Endothelial cell of umbilical vein (primary cell): ENCODE data around the gene RFX2. TPM values are rescaled to one million over a fixed set of nuclear protein-coding genes. Genes with fewer than 3 reads are reported as not detected.

Experiments
- BruUV-seq: library from RNA; stranded (reverse); fragments of 400-500 nt; replicated peaks from 2 replicates; lab custom pipeline; 2021; lab: Mats Ljungman, UMichigan
- CTCF ChIA-PET: fragments of 300-600, 350-600 bp; sonication (Branson Sonifier 250); formaldehyde crosslinking; loops from one replicate; lab custom pipeline; 2021; ENCODE audit warnings: antibody characterized with exemption, inconsistent platforms; lab: Charles Lee
- POLR2A ChIA-PET: fragments of 300-600, 350-600 bp; sonication (Branson Sonifier 250); formaldehyde crosslinking; loops from one replicate; lab custom pipeline; 2021; ENCODE audit warnings: antibody characterized with exemption, inconsistent platforms; lab: Charles Lee
- DNase-seq: peaks from one replicate; pipeline ENCODE4 v3.0.0-alpha.2; 2011; ENCODE audit warnings: low read depth, low spot score
- FAIRE-seq: peaks from 2 replicates; lab custom pipeline; 2011; peaks lifted over from hg19 to GRCh38; lab: Jason Lieb, UNC
- H2AFZ ChIP-seq: 2 replicates; pipeline ENCODE4 v1.6.0; 2012; ENCODE audit warnings: low read depth, low read length, control low read depth, inconsistent platforms
- H3K27ac ChIP-seq: 2 replicates; pipeline ENCODE4 v1.5.1; 2011; ENCODE audit warnings: low read depth, mild to moderate bottlenecking, control low read depth, low read length, moderate library complexity; ENCODE audit not compliant: insufficient read depth
- H3K27me3 ChIP-seq, 2 experiments: 2 replicates each; pipeline versions ENCODE4 v1.6.0 to v1.6.1; 2011; ENCODE audit warnings: low read length in 2 of 2, mixed read lengths in 1 of 2; ENCODE audit not compliant: control insufficient read depth in 2 of 2, insufficient read depth in 2 of 2
- H3K36me3 ChIP-seq, 2 experiments: 2 replicates in 1 of 2; 3 replicates in 1 of 2; pipeline ENCODE4 v1.5.1; 2011; ENCODE audit warnings: low read length in 2 of 2, mild to moderate bottlenecking in 1 of 2, moderate library complexity in 1 of 2; ENCODE audit not compliant: control insufficient read depth in 2 of 2, insufficient read depth in 2 of 2; ENCODE audit errors: extremely low read depth in 1 of 2
- H3K4me1 ChIP-seq: 3 replicates; pipeline ENCODE4 v1.5.1; 2011; ENCODE audit warnings: mild to moderate bottlenecking, low read length; ENCODE audit not compliant: control insufficient read depth, insufficient read depth; ENCODE audit errors: extremely low read depth
- H3K4me2 ChIP-seq: 2 replicates; pipeline ENCODE4 v1.6.1; 2011; ENCODE audit warnings: low read length, control low read depth, mixed read lengths; ENCODE audit not compliant: insufficient read depth
- H3K4me3 ChIP-seq, 3 experiments: fragments of 200-600 bp in 1 of 3; sonication (generic), shearing (Covaris generic) in 1 of 3; replicated peaks in 1 of 3; 2 replicates each; pipeline ENCODE4 v1.5.1; 2011 to 2016; ENCODE audit warnings: control low read depth in 3 of 3, low read length in 3 of 3, mild to moderate bottlenecking in 2 of 3, inconsistent platforms in 1 of 3, low read depth in 1 of 3, moderate library complexity in 1 of 3; ENCODE audit not compliant: insufficient read depth in 1 of 3
- H3K79me2 ChIP-seq: 2 replicates; pipeline ENCODE4 v1.6.0; 2012; ENCODE audit warnings: low read length, inconsistent platforms; ENCODE audit not compliant: control insufficient read depth, insufficient read depth
- H3K9ac ChIP-seq: replicated peaks from 2 replicates; pipeline ENCODE3; 2011; ENCODE audit warnings: low read length, control low read depth; ENCODE audit not compliant: insufficient read depth; ENCODE audit errors: extremely low read depth
- H3K9me1 ChIP-seq: replicated peaks from 3 replicates; pipeline ENCODE4 v1.6.0; 2011; ENCODE audit warnings: mild to moderate bottlenecking, low read length; ENCODE audit not compliant: control insufficient read depth, insufficient read depth; ENCODE audit errors: extremely low read depth
- H3K9me3 ChIP-seq: replicated peaks from 2 replicates; pipeline ENCODE4 v1.5.1; 2012; ENCODE audit warnings: low read length, inconsistent platforms; ENCODE audit not compliant: control insufficient read depth, insufficient read depth
- H4K20me1 ChIP-seq: replicated peaks from 2 replicates; pipeline ENCODE3; 2011; ENCODE audit warnings: mild to moderate bottlenecking, low read length; ENCODE audit not compliant: control insufficient read depth, insufficient read depth; ENCODE audit errors: extremely low read depth
- CTCF ChIP-seq, 2 donors: IDR thresholded peaks; 1 replicate in 1 of 2; 2 replicates in 1 of 2; pipeline ENCODE4 v1.5.1; 2011; ENCODE audit warnings: low read length in 2 of 2, mild to moderate bottlenecking in 2 of 2, moderate library complexity in 2 of 2, control low read depth in 1 of 2, inconsistent platforms in 1 of 2, low read depth in 1 of 2; ENCODE audit not compliant: insufficient read depth in 1 of 2; ENCODE audit errors: extremely low read depth in 1 of 2
- EZH2 ChIP-seq: IDR thresholded peaks from 2 replicates; pipeline ENCODE4 v1.6.1; 2012; ENCODE audit warnings: borderline replicate concordance, low read depth, mild to moderate bottlenecking, moderate library complexity, low read length, inconsistent platforms; ENCODE audit not compliant: severe bottlenecking
- FOS ChIP-seq: IDR thresholded peaks from 2 replicates; pipeline ENCODE4 v1.6.1; 2011; ENCODE audit warnings: mild to moderate bottlenecking, low read length, moderate library complexity, borderline replicate concordance; ENCODE audit not compliant: insufficient read depth
- GATA2 ChIP-seq: IDR thresholded peaks from 2 replicates; pipeline ENCODE4 v1.7.0; 2011; ENCODE audit warnings: low read depth, mild to moderate bottlenecking, moderate library complexity, mixed read lengths, low read length; ENCODE audit not compliant: insufficient read length, insufficient read depth
- JUN ChIP-seq: IDR thresholded peaks from 2 replicates; pipeline ENCODE4 v1.6.1; 2011; ENCODE audit warnings: borderline replicate concordance, low read depth; ENCODE audit not compliant: insufficient read length, insufficient read depth
- MYC ChIP-seq: IDR thresholded peaks from one replicate; pipeline ENCODE4 v1.6.1; 2011; ENCODE audit warnings: mild to moderate bottlenecking, low read depth, low read length
- POLR2A ChIP-seq: IDR thresholded peaks from 2 replicates; pipeline ENCODE4 v1.6.1; 2012; ENCODE audit warnings: low read depth, mild to moderate bottlenecking, control low read depth, low read length
- POLR2AphosphoS5 ChIP-seq: IDR thresholded peaks from 2 replicates; pipeline ENCODE4 v1.6.1; 2012; ENCODE audit warnings: low read depth, mild to moderate bottlenecking, control low read depth, low read length, moderate library complexity; ENCODE audit not compliant: insufficient read depth
- dilution Hi-C: fragments of 300-500 bp; cut with MboI; formaldehyde crosslinking; loops from one replicate; pipeline ENCODE4 v1.15.0; 2019; ENCODE audit warnings: low sequenced_read_pairs; ENCODE audit not compliant: extremely low pct_ligation_motif_present
- intact Hi-C: fragments of 100-400 bp; cut with micrococcal nuclease; formaldehyde crosslinking; loops from one replicate; pipeline ENCODE4 v1.10.0; 2022
- polyA plus RNA-seq, 4 experiments: library from polyadenylated mRNA; depleted of rRNA in 3 of 4; stranded (reverse) in 3 of 4; unstranded in 1 of 4; fragments of >200 nt; gene quantifications; 2 replicates each; pipeline versions ENCODE4 v1.2.1 to v1.2.3, GENCODE V29; 2011 to 2012; ENCODE audit warnings: missing spikeins in 1 of 4
- total RNA-seq: library from RNA; stranded (reverse); gene quantifications from 2 replicates; pipeline ENCODE4 v1.2.3, GENCODE V29; 2021
- TF ChIP-seq, protein P1 (sequence below): IDR thresholded peaks from 2 replicates; pipeline ENCODE4 v1.6.1; 2011; ENCODE audit not compliant: insufficient read depth, insufficient read length

RFX2 gene
- total and polyA plus RNA-seq, 2 donors (not counting 3 experiments of a cell fraction or from before 2014, with no cell fraction given) = 16.1 to 19.0 TPM

- Histone ChIP-seq H3K9ac (no peak overlapping the region), H3K79me2 (no peaks in the 10 kb centered on the region), H3K27ac (peak overlapping the region; percentile 64), H3K9me1 (no peaks in the 10 kb centered on the region), H3K4me1 (peaks cover 14% of the 10 kb centered on the region), H4K20me1 (no peaks in the 10 kb centered on the region), H3K27me3 (no peaks in the 10 kb centered on the region), H3K4me2 (no peak overlapping the region), H3K4me3 (no peak overlapping the region), H2AFZ (no peak overlapping the region), H3K36me3 (peaks cover 0 to 3% of the 10 kb centered on the region in 2 experiments), H3K9me3 (no peaks in the 10 kb centered on the region)
- FAIRE-seq (no peak), DNase-seq (no peak)
- dilution Hi-C loops (no loop called here), intact Hi-C loops (no loop called here)
- BruUV-seq = no TSS peak
- ChIA-PET CTCF (interaction anchor here (1.3 to 3.0 kb wide), 6 partner anchors 8 to 211 kb away, joined by 3 to 63 read pairs (median 8); no protein-coding TSS in a partner anchor), POLR2A (no interaction called here)
- TF ChIP-seq CTCF (IDR thresholded peaks at IDR 0.05; ENCODE audit: extremely low read depth in 1 of 2, insufficient read depth in 1 of 2, low read depth in 1 of 2, low read length in 2 of 2) (no peak), GATA2 (no peak), POLR2A (no peak), JUN (no peak), FOS (no peak), POLR2AphosphoS5 (no peak), EZH2 (no peak), MYC (no peak)
- TF ChIP-seq, protein P1, sequence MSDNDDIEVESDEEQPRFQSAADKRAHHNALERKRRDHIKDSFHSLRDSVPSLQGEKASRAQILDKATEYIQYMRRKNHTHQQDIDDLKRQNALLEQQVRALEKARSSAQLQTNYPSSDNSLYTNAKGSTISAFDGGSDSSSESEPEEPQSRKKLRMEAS = no peak
Observed at GRCh38 chr19:6014551-6015135, 95.7 kb downstream of the RFX2 start.
